CD14-positive monocyte (primary cell): Measurements from ENCODE around the gene SCART1. TPM values are rescaled to one million over a fixed set of nuclear protein-coding genes. Genes with fewer than 3 reads are reported as not detected.
A peak's percentile ranks its signal among the peaks of the same experiment; 100 is the strongest.
"Not testable (repeated sequence)": the region's sequence is repeated elsewhere in the genome, so short reads cannot be mapped to it uniquely, and the experiment has no call there.

ENCODE experiments used
- DNase-seq, 3 donors: peaks; one replicate each; pipeline ENCODE4 v3.0.0-alpha.2; 2011 to 2022
- H2AFZ ChIP-seq: 2 replicates; pipeline ENCODE4 v1.6.0; 2012; ENCODE audit warnings: mild to moderate bottlenecking, low read depth, low read length, inconsistent platforms; ENCODE audit not compliant: insufficient read depth, poor library complexity, severe bottlenecking
- H3K27ac ChIP-seq, 2 donors: 1 replicate in 1 of 2; 2 replicates in 1 of 2; pipeline ENCODE4 v1.5.1; 2012 to 2013; ENCODE audit warnings: low read length in 2 of 2, control low read depth in 1 of 2, inconsistent platforms in 1 of 2, low read depth in 1 of 2, mild to moderate bottlenecking in 1 of 2
- H3K27me3 ChIP-seq, 2 donors: one replicate each; pipeline versions ENCODE4 v1.6.0 to v1.6.1; 2011 to 2013; ENCODE audit warnings: low read length in 2 of 2; ENCODE audit not compliant: control insufficient read depth in 2 of 2, insufficient read depth in 2 of 2
- H3K36me3 ChIP-seq, 2 donors: replicated peaks in 1 of 2; 1 replicate in 1 of 2; 2 replicates in 1 of 2; pipeline versions ENCODE4 v1.5.1 to v1.6.1; 2012 to 2013; ENCODE audit warnings: low read length in 2 of 2, control low read depth in 1 of 2, inconsistent platforms in 1 of 2, mild to moderate bottlenecking in 1 of 2; ENCODE audit not compliant: insufficient read depth in 2 of 2, control insufficient read depth in 1 of 2
- H3K4me1 ChIP-seq, 2 donors: 1 replicate in 1 of 2; 2 replicates in 1 of 2; pipeline versions ENCODE4 v1.5.1 to v1.6.1; 2012 to 2013; ENCODE audit warnings: low read length in 2 of 2, control low read depth in 1 of 2, inconsistent platforms in 1 of 2, mild to moderate bottlenecking in 1 of 2, moderate library complexity in 1 of 2; ENCODE audit not compliant: insufficient read depth in 2 of 2, control insufficient read depth in 1 of 2
- H3K4me2 ChIP-seq: replicated peaks from 2 replicates; pipeline ENCODE3; 2012; ENCODE audit warnings: low read length, moderate library complexity, mild to moderate bottlenecking; ENCODE audit not compliant: poor library complexity, severe bottlenecking; ENCODE audit errors: extremely low read depth
- H3K4me3 ChIP-seq, 3 experiments: fragments of 200-600 bp in 1 of 3; sonication (generic) in 1 of 3; replicated peaks in 1 of 3; 1 replicate in 2 of 3; 2 replicates in 1 of 3; pipeline ENCODE4 v1.5.1; 2011 to 2013; ENCODE audit warnings: low read length in 3 of 3, mild to moderate bottlenecking in 3 of 3, control low read depth in 2 of 3, low read depth in 2 of 3, inconsistent platforms in 1 of 3, moderate library complexity in 1 of 3
- H3K79me2 ChIP-seq: 2 replicates; pipeline ENCODE4 v1.6.0; 2012; ENCODE audit warnings: mild to moderate bottlenecking, control low read depth, inconsistent platforms, low read length, moderate library complexity; ENCODE audit not compliant: insufficient read depth
- H3K9ac ChIP-seq: 2 replicates; pipeline ENCODE4 v1.6.0; 2017; ENCODE audit warnings: low read length, mild to moderate bottlenecking; ENCODE audit not compliant: insufficient read depth, poor library complexity, severe bottlenecking
- H3K9me3 ChIP-seq, 2 donors: replicated peaks in 1 of 2; 1 replicate in 1 of 2; 2 replicates in 1 of 2; pipeline versions ENCODE4 v1.5.1 to v1.6.1; 2012 to 2013; ENCODE audit warnings: low read length in 2 of 2, control low read depth in 1 of 2; ENCODE audit not compliant: control insufficient read depth in 1 of 2, insufficient read depth in 1 of 2
- H4K20me1 ChIP-seq: 2 replicates; pipeline ENCODE4 v1.6.0; 2012; ENCODE audit warnings: mild to moderate bottlenecking, low read length, control low read depth, moderate library complexity; ENCODE audit not compliant: insufficient read depth
- H3K27ac Mint-ChIP-seq, 7 donors: one replicate each; pipeline ENCODE4 v1.8.0; 2020; ENCODE audit warnings: mild to moderate bottlenecking in 7 of 7, mixed read lengths in 7 of 7, moderate library complexity in 6 of 7, inconsistent platforms in 2 of 7
- H3K27me3 Mint-ChIP-seq, 3 donors: one replicate each; pipeline ENCODE4 v1.8.0; 2021 to 2022; ENCODE audit warnings: low read depth in 3 of 3, mild to moderate bottlenecking in 3 of 3, mixed read lengths in 3 of 3, moderate library complexity in 3 of 3, inconsistent platforms in 1 of 3
- H3K36me3 Mint-ChIP-seq, 2 donors: one replicate each; pipeline ENCODE4 v1.8.0; 2020; ENCODE audit warnings: mixed read lengths in 2 of 2, inconsistent platforms in 1 of 2, mild to moderate bottlenecking in 1 of 2
- H3K4me1 Mint-ChIP-seq: one replicate; pipeline ENCODE4 v1.8.0; 2020; ENCODE audit warnings: mild to moderate bottlenecking, mixed read lengths
- H3K4me3 Mint-ChIP-seq, 2 donors: one replicate each; pipeline ENCODE4 v1.8.0; 2020; ENCODE audit warnings: mild to moderate bottlenecking in 2 of 2, mixed read lengths in 2 of 2, moderate library complexity in 1 of 2
- H3K9me3 Mint-ChIP-seq, 7 donors: one replicate each; pipeline ENCODE4 v1.8.0; 2020 to 2022; ENCODE audit warnings: mixed read lengths in 7 of 7, mild to moderate bottlenecking in 6 of 7, moderate library complexity in 6 of 7, inconsistent platforms in 2 of 7
- CTCF ChIP-seq: fragments of 200-600 bp; IDR thresholded peaks from one replicate; pipeline ENCODE4 v1.8.0; 2022; ENCODE audit warnings: antibody characterized with exemption, mild to moderate bottlenecking
- WGBS: methylation state at CpG from one replicate; pipeline ENCODE4 v1.1.5; 2013; ENCODE audit warnings: missing lambda C conversion rate; ENCODE audit not compliant: insufficient coverage; 5-methylcytosine and 5-hydroxymethylcytosine counted together
- intact Hi-C, 2 donors: fragments of 100-400 bp; cut with micrococcal nuclease; formaldehyde crosslinking; loops; one replicate each; pipeline versions ENCODE4 v1.15.0 to v1.15.1; 2023
- polyA plus RNA-seq, 3 donors: library from polyadenylated mRNA; depleted of rRNA in 1 of 3; unstranded in 2 of 3; stranded (reverse) in 1 of 3; fragments of 300-500 nt in 2 of 3; fragments of >200 nt in 1 of 3; fragmentation: Illumina TruSeq in 2 of 3; gene quantifications; 1 replicate in 2 of 3; 2 replicates in 1 of 3; pipeline ENCODE4 v1.2.3, GENCODE V29; 2012 to 2021

Gene SCART1
- polyA plus RNA-seq, 3 donors: 1.1 TPM; not detected in 2

DNA sequence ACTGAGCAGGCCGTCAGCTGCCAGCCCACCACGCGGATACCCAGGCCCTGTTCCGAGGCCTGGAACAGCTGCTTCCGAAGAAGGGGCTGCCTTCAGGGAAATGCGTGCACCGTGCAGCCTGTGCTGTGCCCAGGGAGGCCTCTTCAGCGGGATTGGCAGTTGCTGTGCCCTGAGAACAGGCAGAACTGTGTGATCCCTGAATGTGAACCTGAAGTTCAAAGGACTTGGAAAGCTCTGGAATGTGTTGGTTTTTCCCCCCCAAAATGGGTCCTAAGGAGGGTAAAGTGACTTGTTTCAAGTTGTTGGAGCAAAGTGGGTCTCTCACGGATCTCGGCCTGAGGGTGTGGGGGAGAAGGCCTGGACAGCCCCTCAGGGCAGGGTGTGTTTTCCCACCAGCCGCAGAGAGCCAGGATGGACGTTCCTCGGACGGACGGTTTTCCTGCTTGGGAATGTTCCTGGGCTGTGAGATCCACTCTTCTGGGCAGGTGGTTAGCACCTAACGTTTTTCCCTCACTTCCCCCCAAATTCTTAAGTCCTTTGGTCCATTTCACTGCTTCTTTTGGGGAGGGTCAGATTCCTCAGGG, 31.4 kb upstream of the SCART1 start:
- Histone ChIP-seq H3K36me3 (peaks cover 0 to 11% of the 10 kb centered on the region in 2 donors), H3K79me2 (no peaks in the 10 kb centered on the region), H3K9me3 (no peaks in the 10 kb centered on the region), H3K27me3 (peaks cover 0 to 25% of the 10 kb centered on the region in 2 donors), H3K4me3 (no peak overlapping the region), H3K27ac (no peak overlapping the region), H3K9ac (no peak overlapping the region), H3K4me1 (peaks cover 0 to 4% of the 10 kb centered on the region in 2 donors), H3K4me2 (no peak overlapping the region), H2AFZ (no peak overlapping the region), H4K20me1 (peaks cover 9% of the 10 kb centered on the region)
- Mint-ChIP-seq H3K4me3 (peak overlapping the region in 1 of 2 donors; percentile 78), H3K27me3 (peaks cover 20 to 29% (median 26%) of the 10 kb centered on the region in 3 donors), H3K9me3 (peaks cover 0 to 6% (median 0%) of the 10 kb centered on the region in 7 donors), H3K36me3 (peaks cover 5 to 28% of the 10 kb centered on the region in 2 donors), H3K27ac (peak overlapping the region in 1 of 7 donors; percentile 4), H3K4me1 (no peaks in the 10 kb centered on the region)
- intact Hi-C loops: loop anchor here in 1 of 2 donors (5.0 kb wide), 1 partner anchor 145 kb away; the partner anchor contains the start of gene SYCE1
- 93% methylated on average over 15 of the region's 16 CpGs for WGBS
- no peak for DNase-seq
- no peak for TF ChIP-seq CTCF

- peaks cover 4 to 24% of the 10 kb centered on the region in 2 donors for H3K36me3 Mint-ChIP-seq
- WGBS: 19% methylated on average over 87 of the region's 88 CpGs
- H4K20me1 ChIP-seq: peaks cover 9% of the 10 kb centered on the region
- H3K27me3 Mint-ChIP-seq: peaks cover 20 to 29% (median 26%) of the 10 kb centered on the region in 3 donors
- peaks cover 0 to 7% (median 2%) of the 10 kb centered on the region in 7 donors for H3K9me3 Mint-ChIP-seq
- DNase-seq: peak in 1 of 3 donors; percentile 2
- H3K4me1 Mint-ChIP-seq: no peaks in the 10 kb centered on the region
- H3K36me3 ChIP-seq: peaks cover 0 to 11% of the 10 kb centered on the region in 2 donors
- H3K27me3 ChIP-seq: peaks cover 0 to 25% of the 10 kb centered on the region in 2 donors
- no peaks in the 10 kb centered on the region for H3K79me2 ChIP-seq
- H3K4me1 ChIP-seq: peaks cover 0 to 4% of the 10 kb centered on the region in 2 donors
- H3K27ac ChIP-seq: no peak overlapping the region
- H3K4me3 ChIP-seq: no peak overlapping the region
- TF ChIP-seq CTCF: no peak
- H3K4me2 ChIP-seq: no peak overlapping the region
- intact Hi-C loops: loop anchor here in 1 of 2 donors (5.0 kb wide), 1 partner anchor 144 kb away; the partner anchor contains the start of gene SYCE1
- H3K9ac ChIP-seq: no peak overlapping the region
- H3K4me3 Mint-ChIP-seq: peak overlapping the region in 1 of 2 donors; percentile 78
- no peak overlapping the region for H2AFZ ChIP-seq
- no peak overlapping the region for H3K27ac Mint-ChIP-seq
- H3K9me3 ChIP-seq: no peaks in the 10 kb centered on the region
These were observed 30.7 kb upstream of the SCART1 start for GRCh38 chr10:133422807-133423771.

DNA sequence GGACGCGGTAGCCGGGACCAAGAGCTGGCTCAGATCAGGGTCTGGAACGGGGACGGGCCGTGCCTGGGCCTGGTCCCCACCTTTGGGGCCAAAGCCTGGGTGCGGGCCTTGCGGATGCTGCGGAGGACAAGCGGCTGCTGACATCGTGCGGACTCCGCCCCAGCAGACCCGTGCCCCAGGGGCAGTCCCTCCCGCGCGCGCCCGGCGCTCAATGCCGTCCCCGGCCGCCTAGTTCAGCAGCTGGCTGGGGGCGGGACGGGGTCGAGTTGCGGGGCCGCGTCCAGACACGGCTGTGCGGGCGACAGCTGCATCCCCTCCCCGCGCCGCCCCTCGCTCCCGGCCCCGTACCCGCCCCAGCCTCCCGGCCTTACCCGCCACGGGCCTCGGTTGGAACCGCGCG, 29.6 kb upstream of the SCART1 start:
- not testable (repeated sequence) for H3K4me2 ChIP-seq, H3K4me3 ChIP-seq, H3K4me3 Mint-ChIP-seq, H3K4me1 Mint-ChIP-seq, DNase-seq, H3K9ac ChIP-seq, H3K36me3 ChIP-seq, H3K79me2 ChIP-seq, H3K27ac Mint-ChIP-seq, H3K4me1 ChIP-seq, H3K9me3 ChIP-seq, H2AFZ ChIP-seq, H4K20me1 ChIP-seq, H3K27ac ChIP-seq
- Mint-ChIP-seq H3K36me3 (peaks cover 3 to 15% of the 10 kb centered on the region in 2 donors), H3K27me3 (peaks cover 23 to 31% (median 30%) of the 10 kb centered on the region in 3 donors), H3K9me3 (peaks cover 0 to 15% (median 9%) of the 10 kb centered on the region in 7 donors)
- no CpG with 5 or more reads among the region's 46 CpGs for WGBS
- H3K27me3 ChIP-seq: peaks cover under 1 to 25% of the 10 kb centered on the region in 2 donors
- intact Hi-C loops: loop anchor here in 1 of 2 donors (5.0 kb wide), 1 partner anchor 143 kb away; the partner anchor contains the start of gene SYCE1
